GM12891 (cell line): Measurements from ENCODE around the gene DUT.

Experiments
- PAX5 ChIP-seq: IDR thresholded peaks from 2 replicates; pipeline ENCODE4 v1.6.1; 2011; ENCODE audit warnings: low read length, moderate library complexity, mild to moderate bottlenecking; ENCODE audit not compliant: insufficient read depth, severe bottlenecking
- POLR2A ChIP-seq: IDR thresholded peaks from 2 replicates; pipeline ENCODE4 v1.6.1; 2011; ENCODE audit warnings: low read depth, low read length, control low read depth
- POLR2AphosphoS5 ChIP-seq: IDR thresholded peaks from 2 replicates; pipeline ENCODE4 v1.6.1; 2011; ENCODE audit warnings: low read depth, low read length, control low read depth
- SPI1 ChIP-seq: IDR thresholded peaks from 2 replicates; pipeline ENCODE4 v1.6.1; 2011; ENCODE audit warnings: low read depth, low read length, control low read depth

DNA sequence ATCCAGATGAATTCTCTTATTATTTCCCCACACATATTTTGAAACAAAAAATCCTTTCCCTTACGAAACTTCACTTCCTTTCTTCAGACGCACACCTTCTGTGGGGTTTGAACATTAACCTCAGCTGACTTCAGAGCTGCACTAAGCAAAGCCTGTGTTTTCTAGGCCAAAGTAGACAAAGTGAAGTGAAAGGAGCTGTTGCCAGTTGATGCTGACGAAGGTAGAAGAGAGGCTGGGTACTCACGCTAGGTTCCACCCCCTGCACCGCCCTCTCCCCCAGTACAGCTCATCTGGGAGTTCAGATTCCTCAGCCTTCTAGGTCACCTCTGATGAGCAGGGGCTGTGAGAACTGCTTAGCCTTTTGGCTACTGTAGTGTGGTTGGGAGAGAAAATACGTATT is 24.1 kb downstream of the DUT start:
- TF ChIP-seq POLR2A (no peak), SPI1 (no peak), POLR2AphosphoS5 (no peak), PAX5 (no peak)
